Hematopoietic multipotent progenitor cell treated with erythropoietin and hydrocortisone succinate and interleukin-3 and kit ligand, for 6 days (in vitro differentiated cells): Measurements from ENCODE around the gene C4BPB.
"Not testable (repeated sequence)": the region's sequence is repeated elsewhere in the genome, so short reads cannot be mapped to it uniquely, and the experiment has no call there.

Source experiments
- DNase-seq: peaks from one replicate; pipeline ENCODE4 v3.0.0-alpha.2; 2015

Gene C4BPB

GRCh38 chr1:207088701-207089626 is at the start of gene C4BPB:
C4BPB (plus strand) TSS chr1:207088860; CDS start chr1:207089532, 672 bp downstream.
- no peak for DNase-seq

GRCh38 chr1:207039380-207040180 is 49.1 kb upstream of the C4BPB start:
- DNase-seq = no peak

GRCh38 chr1:207040181-207040533 is 48.5 kb upstream of the C4BPB start:
- no peak for DNase-seq

- DNase-seq = not testable (repeated sequence)
These were observed 47.3 kb upstream of the C4BPB start for GRCh38 chr1:207041397-207041796.

GRCh38 chr1:207045453-207045852 is 43.2 kb upstream of the C4BPB start:
- DNase-seq = no peak

GRCh38 chr1:207047505-207047904 is 41.2 kb upstream of the C4BPB start:
- DNase-seq = no peak

- DNase-seq = no peak
These were observed 40.6 kb upstream of the C4BPB start for GRCh38 chr1:207048041-207048440.

- no peak for DNase-seq
These were observed 39.6 kb upstream of the C4BPB start for GRCh38 chr1:207049054-207049453.

GRCh38 chr1:207049514-207049913 is 39.1 kb upstream of the C4BPB start:
- DNase-seq = no peak

- DNase-seq = peak; percentile 90
These were observed 38.7 kb upstream of the C4BPB start for GRCh38 chr1:207049974-207050391.

GRCh38 chr1:207050480-207051190 is 38.0 kb upstream of the C4BPB start:
- DNase-seq = peak; percentile 96

- DNase-seq = peak; percentile 27
These were observed 37.3 kb upstream of the C4BPB start, which contains the start of gene YOD1 for GRCh38 chr1:207051191-207051943. YOD1 (minus strand) TSS chr1:207051208; CDS start chr1:207051030, 178 bp downstream.

GRCh38 chr1:207052911-207053769 is 35.5 kb upstream of the C4BPB start, which contains the start of gene PFKFB2:
PFKFB2 (plus strand) TSS chr1:207053275; CDS start chr1:207054718, 1,443 bp downstream.
- DNase-seq = peak; percentile 96

- no peak for DNase-seq
These were observed 34.2 kb upstream of the C4BPB start for GRCh38 chr1:207054491-207054890.

- no peak for DNase-seq
These were observed 33.2 kb upstream of the C4BPB start for GRCh38 chr1:207055386-207056001.

- no peak for DNase-seq
These were observed 32.0 kb upstream of the C4BPB start for GRCh38 chr1:207056673-207057072.

- DNase-seq = no peak
These were observed 30.4 kb upstream of the C4BPB start for GRCh38 chr1:207058252-207058651.

GRCh38 chr1:207058878-207059867 is 29.5 kb upstream of the C4BPB start:
- DNase-seq = peak; percentile 28

- DNase-seq = no peak
These were observed 28.8 kb upstream of the C4BPB start for GRCh38 chr1:207059881-207060280.
